Globus pallidus (tissue), 1 donor: Measurements from ENCODE around the gene MMP12.

Source experiments
- DNase-seq: peaks from one replicate; pipeline ENCODE4 v3.0.0-alpha.2; 2015; ENCODE audit warnings: low spot score

MMP12 gene

GRCh38 chr11:102850973-102851745, 23.6 kb downstream of the MMP12 start:
- no peak for DNase-seq

GRCh38 chr11:102849311-102849710, 25.5 kb downstream of the MMP12 start:
- no peak for DNase-seq

- no peak for DNase-seq
These were observed 28.5 kb downstream of the MMP12 start for GRCh38 chr11:102846292-102846691.

GRCh38 chr11:102843489-102843888, 31.3 kb downstream of the MMP12 start, which contains the start of gene MMP3:
TSS of gene MMP3 (minus strand) at chr11:102843609. CDS start at chr11:102843546, 63 bp downstream.
- DNase-seq = no peak

- DNase-seq = no peak
These were observed 31.9 kb downstream of the MMP12 start for GRCh38 chr11:102842930-102843329.

- DNase-seq = no peak
These were observed 34.8 kb downstream of the MMP12 start for GRCh38 chr11:102840018-102840417.

- no peak for DNase-seq
These were observed 37.1 kb downstream of the MMP12 start for GRCh38 chr11:102837646-102838045.

- DNase-seq = no peak
These were observed 37.6 kb downstream of the MMP12 start for GRCh38 chr11:102837156-102837555.

- DNase-seq = no peak
These were observed 38.4 kb downstream of the MMP12 start for GRCh38 chr11:102836290-102836875.

- no peak for DNase-seq
These were observed 41.1 kb downstream of the MMP12 start for GRCh38 chr11:102833731-102834130.

GRCh38 chr11:102832612-102833011, 42.2 kb downstream of the MMP12 start:
- DNase-seq = no peak

GRCh38 chr11:102831489-102832440, 43.0 kb downstream of the MMP12 start:
- DNase-seq = peak; percentile 18

GRCh38 chr11:102831128-102831488, 43.7 kb downstream of the MMP12 start:
- no peak for DNase-seq

GRCh38 chr11:102830001-102830727, 44.6 kb downstream of the MMP12 start:
- no peak for DNase-seq

- no peak for DNase-seq
These were observed 45.3 kb downstream of the MMP12 start for GRCh38 chr11:102829316-102830000.

- no peak for DNase-seq
These were observed 50.2 kb downstream of the MMP12 start for GRCh38 chr11:102824556-102824955.

- DNase-seq = no peak
These were observed 55.3 kb downstream of the MMP12 start for GRCh38 chr11:102819491-102819890.

GRCh38 chr11:102813484-102813883, 61.3 kb downstream of the MMP12 start:
- DNase-seq = no peak
